Measurements from ENCODE around the gene NUDT14. TPM values are rescaled to one million over a fixed set of nuclear protein-coding genes. Genes with fewer than 3 reads are reported as not detected.

The NUDT14 gene
- polyA plus RNA-seq, 1 donor from 2014 or later, result 55.0 TPM

DNA sequence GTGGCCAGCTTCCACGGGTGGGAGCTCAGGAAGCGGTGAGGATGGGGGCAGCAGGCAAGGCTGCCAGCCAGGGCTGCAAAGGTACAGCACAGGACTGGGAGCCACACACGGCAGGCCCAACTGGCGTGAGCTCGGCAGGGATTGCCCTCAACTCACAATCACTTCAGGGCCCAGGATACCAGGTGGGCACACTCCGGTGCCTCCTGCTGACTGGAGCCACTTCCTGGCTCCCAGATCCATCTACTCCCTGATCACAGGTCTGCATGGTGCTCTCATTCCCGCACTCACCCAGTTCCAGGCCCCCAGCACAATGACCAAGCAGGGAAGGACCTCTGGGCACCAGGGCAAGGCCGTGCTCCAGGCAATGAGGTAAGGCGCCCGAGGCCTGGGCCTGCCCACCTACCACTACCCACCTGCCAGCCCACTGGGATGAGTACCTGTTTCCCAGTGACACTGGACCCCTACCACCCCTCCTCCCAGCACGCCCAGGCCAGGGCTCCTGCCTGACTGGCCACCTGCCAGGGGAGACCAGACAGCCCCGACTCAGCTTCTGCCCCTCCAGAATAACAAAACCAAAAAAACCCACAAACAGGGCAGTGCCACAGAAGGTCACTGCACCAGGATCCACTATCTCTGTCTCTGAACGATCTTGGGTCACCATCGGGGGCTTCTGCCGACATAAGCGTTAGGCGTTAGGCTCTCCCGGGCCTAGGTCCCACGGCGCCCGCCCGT lies 14.4 kb downstream of the NUDT14 start:
- TF ChIP-seq POLR2AphosphoS5 (IDR thresholded peaks at IDR 0.05), result no peak
- TF ChIP-seq, protein P1, sequence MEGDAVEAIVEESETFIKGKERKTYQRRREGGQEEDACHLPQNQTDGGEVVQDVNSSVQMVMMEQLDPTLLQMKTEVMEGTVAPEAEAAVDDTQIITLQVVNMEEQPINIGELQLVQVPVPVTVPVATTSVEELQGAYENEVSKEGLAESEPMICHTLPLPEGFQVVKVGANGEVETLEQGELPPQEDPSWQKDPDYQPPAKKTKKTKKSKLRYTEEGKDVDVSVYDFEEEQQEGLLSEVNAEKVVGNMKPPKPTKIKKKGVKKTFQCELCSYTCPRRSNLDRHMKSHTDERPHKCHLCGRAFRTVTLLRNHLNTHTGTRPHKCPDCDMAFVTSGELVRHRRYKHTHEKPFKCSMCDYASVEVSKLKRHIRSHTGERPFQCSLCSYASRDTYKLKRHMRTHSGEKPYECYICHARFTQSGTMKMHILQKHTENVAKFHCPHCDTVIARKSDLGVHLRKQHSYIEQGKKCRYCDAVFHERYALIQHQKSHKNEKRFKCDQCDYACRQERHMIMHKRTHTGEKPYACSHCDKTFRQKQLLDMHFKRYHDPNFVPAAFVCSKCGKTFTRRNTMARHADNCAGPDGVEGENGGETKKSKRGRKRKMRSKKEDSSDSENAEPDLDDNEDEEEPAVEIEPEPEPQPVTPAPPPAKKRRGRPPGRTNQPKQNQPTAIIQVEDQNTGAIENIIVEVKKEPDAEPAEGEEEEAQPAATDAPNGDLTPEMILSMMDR (IDR thresholded peaks at IDR 0.05; ENCODE audit: poor library complexity, severe bottlenecking), result no peak
- TF ChIP-seq RAD21 (conservative IDR thresholded peaks at IDR 0.05), result no peak
- TF ChIP-seq, protein P2, sequence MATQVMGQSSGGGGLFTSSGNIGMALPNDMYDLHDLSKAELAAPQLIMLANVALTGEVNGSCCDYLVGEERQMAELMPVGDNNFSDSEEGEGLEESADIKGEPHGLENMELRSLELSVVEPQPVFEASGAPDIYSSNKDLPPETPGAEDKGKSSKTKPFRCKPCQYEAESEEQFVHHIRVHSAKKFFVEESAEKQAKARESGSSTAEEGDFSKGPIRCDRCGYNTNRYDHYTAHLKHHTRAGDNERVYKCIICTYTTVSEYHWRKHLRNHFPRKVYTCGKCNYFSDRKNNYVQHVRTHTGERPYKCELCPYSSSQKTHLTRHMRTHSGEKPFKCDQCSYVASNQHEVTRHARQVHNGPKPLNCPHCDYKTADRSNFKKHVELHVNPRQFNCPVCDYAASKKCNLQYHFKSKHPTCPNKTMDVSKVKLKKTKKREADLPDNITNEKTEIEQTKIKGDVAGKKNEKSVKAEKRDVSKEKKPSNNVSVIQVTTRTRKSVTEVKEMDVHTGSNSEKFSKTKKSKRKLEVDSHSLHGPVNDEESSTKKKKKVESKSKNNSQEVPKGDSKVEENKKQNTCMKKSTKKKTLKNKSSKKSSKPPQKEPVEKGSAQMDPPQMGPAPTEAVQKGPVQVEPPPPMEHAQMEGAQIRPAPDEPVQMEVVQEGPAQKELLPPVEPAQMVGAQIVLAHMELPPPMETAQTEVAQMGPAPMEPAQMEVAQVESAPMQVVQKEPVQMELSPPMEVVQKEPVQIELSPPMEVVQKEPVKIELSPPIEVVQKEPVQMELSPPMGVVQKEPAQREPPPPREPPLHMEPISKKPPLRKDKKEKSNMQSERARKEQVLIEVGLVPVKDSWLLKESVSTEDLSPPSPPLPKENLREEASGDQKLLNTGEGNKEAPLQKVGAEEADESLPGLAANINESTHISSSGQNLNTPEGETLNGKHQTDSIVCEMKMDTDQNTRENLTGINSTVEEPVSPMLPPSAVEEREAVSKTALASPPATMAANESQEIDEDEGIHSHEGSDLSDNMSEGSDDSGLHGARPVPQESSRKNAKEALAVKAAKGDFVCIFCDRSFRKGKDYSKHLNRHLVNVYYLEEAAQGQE (IDR thresholded peaks at IDR 0.05; ENCODE audit: borderline replicate concordance), result no peak
- TF ChIP-seq EZH2 (IDR thresholded peaks at IDR 0.05; ENCODE audit: borderline replicate concordance, insufficient read depth, low read length, poor library complexity, severe bottlenecking), result no peak
- no peak for TF ChIP-seq SMC3 (conservative IDR thresholded peaks at IDR 0.05; ENCODE audit: poor library complexity)
- TF ChIP-seq EP300 (conservative IDR thresholded peaks at IDR 0.05; ENCODE audit: poor library complexity, severe bottlenecking), result no peak
- TF ChIP-seq TAF1 (IDR thresholded peaks at IDR 0.05; ENCODE audit: low read depth), result no peak
- TF ChIP-seq MXI1 (conservative IDR thresholded peaks at IDR 0.05; ENCODE audit: poor library complexity, severe bottlenecking), result no peak
- no peaks in the 10 kb centered on the region for H3K9me2 ChIP-seq (ENCODE audit: insufficient read depth, low read length)
- no peak overlapping the region for H3K27ac ChIP-seq (ENCODE audit: low read length)
- no peaks in the 10 kb centered on the region for H3K36me3 ChIP-seq (ENCODE audit: insufficient read depth, low read length)
- no peaks in the 10 kb centered on the region for H4K20me1 ChIP-seq (ENCODE audit: insufficient read depth)
- no peak overlapping the region for H3K4me2 ChIP-seq (ENCODE audit: low read length)
- no peaks in the 10 kb centered on the region for H3F3A ChIP-seq (ENCODE audit: insufficient read depth, low read length, poor library complexity, severe bottlenecking)
- H3K4me3 ChIP-seq (ENCODE audit: low read length), result peak overlapping the region; percentile 53
- peaks cover 5% of the 10 kb centered on the region for H3K27me3 ChIP-seq (ENCODE audit: insufficient read depth, low read depth, low read length)
- H3K9me3 ChIP-seq (ENCODE audit: low read length), result no peaks in the 10 kb centered on the region
- H3K79me2 ChIP-seq (replicated peaks; ENCODE audit: insufficient read depth, low read length), result no peaks in the 10 kb centered on the region
- no peak overlapping the region for H3K9ac ChIP-seq (ENCODE audit: low read length)
- no peak overlapping the region for H2AFZ ChIP-seq (ENCODE audit: low read depth, low read length)

DNA sequence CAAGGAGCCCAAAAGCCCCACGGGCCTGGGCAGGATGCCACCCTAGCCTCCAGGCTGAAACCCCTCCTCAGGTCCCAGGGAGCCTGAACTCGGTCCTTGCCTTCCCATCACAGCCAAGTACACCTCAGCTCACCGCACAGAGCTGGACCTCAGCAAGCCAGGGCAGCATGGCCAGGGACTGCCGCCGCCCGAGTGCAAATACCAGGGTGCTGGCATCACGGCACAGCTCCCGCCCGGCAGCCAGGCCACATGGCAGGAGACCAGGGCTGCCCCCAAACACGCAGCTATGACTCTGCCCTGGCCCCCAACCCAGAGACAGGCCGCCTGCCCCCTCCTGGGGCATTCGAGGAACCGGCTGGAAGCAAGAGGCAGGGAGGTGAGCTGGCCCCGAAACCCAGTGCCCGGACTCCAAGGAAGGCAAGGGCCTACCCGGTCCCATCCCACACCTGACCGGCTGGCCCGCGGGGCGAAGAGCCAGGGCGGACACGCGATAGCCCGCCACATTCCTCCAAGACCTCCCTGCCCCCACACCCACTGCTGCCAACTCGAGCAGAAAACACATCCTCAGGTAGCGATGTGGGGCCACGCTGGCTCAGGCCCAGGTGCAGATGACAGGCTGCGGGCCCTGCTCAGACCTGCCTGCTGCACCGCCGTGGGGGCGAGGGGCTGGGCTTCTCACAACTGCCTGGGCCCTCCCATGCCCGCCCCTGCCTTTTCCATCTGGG lies 15.2 kb downstream of the NUDT14 start:
- H3K9me2 ChIP-seq (ENCODE audit: insufficient read depth, low read length), result no peaks in the 10 kb centered on the region
- no peaks in the 10 kb centered on the region for H3K9me3 ChIP-seq (ENCODE audit: low read length)
- no peaks in the 10 kb centered on the region for H3F3A ChIP-seq (ENCODE audit: insufficient read depth, low read length, poor library complexity, severe bottlenecking)
- H3K27me3 ChIP-seq (ENCODE audit: insufficient read depth, low read depth, low read length), result peaks cover 5% of the 10 kb centered on the region
- H3K27ac ChIP-seq (ENCODE audit: low read length), result no peak overlapping the region
- peak overlapping the region; percentile 53 for H3K4me3 ChIP-seq (ENCODE audit: low read length)
- H4K20me1 ChIP-seq (ENCODE audit: insufficient read depth), result no peaks in the 10 kb centered on the region
- no peak for TF ChIP-seq POLR2AphosphoS5 (IDR thresholded peaks at IDR 0.05)
- TF ChIP-seq, protein P2 (IDR thresholded peaks at IDR 0.05; ENCODE audit: borderline replicate concordance), result no peak
- TF ChIP-seq TAF1 (IDR thresholded peaks at IDR 0.05; ENCODE audit: low read depth), result no peak
- TF ChIP-seq RAD21 (conservative IDR thresholded peaks at IDR 0.05), result no peak
- TF ChIP-seq, protein P1 (IDR thresholded peaks at IDR 0.05; ENCODE audit: poor library complexity, severe bottlenecking), result no peak
- no peak overlapping the region for H2AFZ ChIP-seq (ENCODE audit: low read depth, low read length)
- no peak overlapping the region for H3K4me2 ChIP-seq (ENCODE audit: low read length)
- no peaks in the 10 kb centered on the region for H3K79me2 ChIP-seq (replicated peaks; ENCODE audit: insufficient read depth, low read length)
- H3K9ac ChIP-seq (ENCODE audit: low read length), result no peak overlapping the region
- H3K36me3 ChIP-seq (ENCODE audit: insufficient read depth, low read length), result no peaks in the 10 kb centered on the region

Measured in neural cell (in vitro differentiated cells).